ENCODE measurements around the gene DSE.

Gene DSE

GRCh38 chr6:116388924-116389323, 18.2 kb downstream of the DSE start:
- DNase-seq = no peak

GRCh38 chr6:116389357-116389756, 18.6 kb downstream of the DSE start:
- no peak for DNase-seq

- no peak for DNase-seq
Measured at GRCh38 chr6:116390581-116390980, 19.8 kb downstream of the DSE start.

GRCh38 chr6:116392132-116393013, 21.6 kb downstream of the DSE start:
- DNase-seq = no peak

GRCh38 chr6:116393430-116393829, 22.7 kb downstream of the DSE start:
- no peak for DNase-seq

DNA sequence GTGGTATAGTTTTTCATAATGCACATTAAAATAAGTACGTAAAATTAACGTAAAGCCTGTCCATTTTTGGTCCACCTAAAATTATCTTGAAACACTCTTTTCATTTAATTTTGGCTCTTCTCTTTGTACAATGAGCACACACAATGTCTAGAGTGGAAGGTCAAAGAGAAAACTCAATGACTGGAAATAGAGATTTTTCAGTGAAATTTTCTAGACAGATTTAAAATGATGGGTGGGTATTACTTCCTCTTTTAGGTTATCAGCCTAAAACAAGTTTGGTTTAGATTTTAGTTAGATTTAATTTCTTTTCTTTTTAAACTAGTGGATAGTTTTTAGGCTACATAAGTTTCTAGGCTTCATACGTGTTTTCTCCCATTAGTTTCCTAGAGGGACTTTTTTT, 24.9 kb downstream of the DSE start:
- DNase-seq = no peak

DNA sequence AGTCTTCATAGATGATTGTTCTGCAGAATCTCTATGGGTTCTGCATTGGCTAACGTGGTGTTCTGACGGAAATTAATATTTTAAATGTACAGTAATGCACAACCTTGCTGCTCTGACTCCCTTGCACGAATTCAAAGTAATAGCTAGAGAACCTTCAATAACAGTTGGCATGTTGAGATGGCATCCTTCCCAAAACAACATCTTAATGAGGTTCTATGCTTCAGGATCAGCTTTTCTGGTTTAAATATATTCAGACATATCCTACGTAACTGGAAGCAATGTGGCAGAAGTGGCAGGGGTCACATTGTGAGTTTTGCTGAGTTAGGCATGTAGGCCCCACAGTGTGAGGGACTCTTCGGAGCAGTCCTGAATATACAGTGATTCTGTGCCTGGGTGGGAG, 25.7 kb downstream of the DSE start:
- DNase-seq = no peak

- DNase-seq = no peak
Measured at GRCh38 chr6:116397914-116398313, 27.2 kb downstream of the DSE start.

GRCh38 chr6:116398316-116399010, 27.7 kb downstream of the DSE start:
- DNase-seq = no peak

- no peak for DNase-seq
Measured at GRCh38 chr6:116399287-116399686, 28.5 kb downstream of the DSE start.

DNA sequence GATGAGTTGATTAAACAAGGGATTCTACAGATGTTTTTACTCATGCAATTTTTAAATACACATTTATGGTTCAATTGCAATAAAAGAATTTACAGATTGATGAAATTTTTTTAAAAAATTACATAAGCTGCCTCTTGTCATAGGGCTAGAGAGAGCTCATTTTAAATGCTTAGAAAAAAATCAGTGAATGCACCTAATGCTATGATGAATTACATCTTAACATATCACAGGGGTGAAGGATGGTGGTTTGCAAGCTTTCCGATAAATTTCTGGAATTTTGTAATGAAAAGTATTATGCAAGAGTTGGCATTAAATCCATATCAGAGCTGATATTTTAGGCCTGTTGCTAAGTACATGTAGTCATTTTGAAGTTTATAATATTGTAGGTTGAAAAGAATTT, 29.6 kb downstream of the DSE start:
- no peak for DNase-seq

- no peak for DNase-seq
Measured at GRCh38 chr6:116402108-116402937, 31.6 kb downstream of the DSE start.

DNA sequence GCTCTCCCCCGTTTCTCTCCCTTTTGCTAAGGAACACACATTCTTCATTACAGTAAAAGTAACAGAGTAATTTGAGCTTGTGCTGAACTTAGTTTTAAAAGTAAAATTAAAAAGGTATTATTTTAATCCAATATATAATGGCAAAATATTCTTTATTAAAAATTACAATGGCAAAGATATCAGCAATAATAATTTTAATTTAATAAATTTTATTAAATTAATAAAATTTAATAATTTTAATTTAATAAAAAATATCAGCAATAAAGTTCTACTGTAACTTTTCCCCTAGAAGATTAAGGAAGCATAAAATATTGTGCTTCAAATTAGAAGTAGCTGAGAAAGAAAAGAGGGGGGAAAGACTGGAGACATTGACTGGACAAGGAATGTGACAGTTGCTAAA, 32.5 kb downstream of the DSE start:
- DNase-seq = no peak

- no peak for DNase-seq
Measured at GRCh38 chr6:116404696-116405095, 33.9 kb downstream of the DSE start.

DNA sequence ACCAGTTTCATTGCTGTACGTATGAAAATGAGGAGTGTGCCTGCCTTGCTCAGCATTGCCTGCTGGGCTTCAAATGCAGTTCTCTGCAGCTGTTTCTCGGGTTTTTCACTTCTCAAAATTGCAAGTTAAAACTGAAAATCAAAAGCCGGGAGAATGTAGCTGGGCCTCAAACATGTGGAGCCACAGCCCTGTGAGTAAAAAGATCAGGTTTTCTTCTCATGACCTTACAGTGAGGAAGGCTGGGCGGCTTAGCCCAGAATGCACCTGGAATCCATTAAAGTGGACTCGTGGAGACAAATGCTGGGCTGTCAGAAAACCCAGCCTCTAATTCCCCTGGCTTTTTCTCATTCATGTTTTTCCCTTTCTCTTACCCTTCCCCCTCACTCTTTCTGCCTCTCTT, 34.4 kb downstream of the DSE start:
- no peak for DNase-seq

DNA sequence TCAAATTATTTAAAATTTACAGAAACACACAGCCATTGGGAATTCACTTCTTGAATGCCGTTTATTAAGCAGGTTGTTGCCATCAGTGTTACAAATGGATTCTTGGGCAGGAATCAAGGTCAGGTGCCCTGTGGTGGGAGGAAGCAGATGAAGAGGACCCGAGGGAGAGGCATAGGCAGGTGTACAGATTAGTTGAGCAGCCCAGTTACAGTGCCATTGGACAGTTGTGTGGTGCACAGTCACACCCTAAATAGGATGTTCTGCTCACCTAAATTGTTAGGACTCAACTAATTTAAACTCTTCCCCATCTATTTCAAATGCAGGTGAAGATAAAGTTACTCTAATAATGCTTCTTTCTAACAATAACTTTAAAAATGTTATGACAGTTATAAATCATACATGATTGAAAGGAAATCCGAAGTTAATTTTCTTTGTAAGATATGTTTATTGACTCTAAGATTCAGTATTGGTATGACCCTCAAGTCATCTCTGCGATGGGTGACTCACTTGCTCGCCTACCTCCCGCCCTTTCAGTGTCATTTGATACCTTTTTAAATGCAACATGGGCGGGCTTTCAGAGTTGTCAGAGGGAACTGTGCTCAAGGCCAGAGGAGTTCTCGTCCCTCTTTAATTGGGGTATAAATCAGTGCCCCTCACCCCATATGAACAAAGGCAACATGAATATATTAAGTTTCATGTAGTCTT, 35.1 kb downstream of the DSE start:
- DNase-seq = no peak

GRCh38 chr6:116406678-116407345, 36.1 kb downstream of the DSE start:
- no peak for DNase-seq

DNA sequence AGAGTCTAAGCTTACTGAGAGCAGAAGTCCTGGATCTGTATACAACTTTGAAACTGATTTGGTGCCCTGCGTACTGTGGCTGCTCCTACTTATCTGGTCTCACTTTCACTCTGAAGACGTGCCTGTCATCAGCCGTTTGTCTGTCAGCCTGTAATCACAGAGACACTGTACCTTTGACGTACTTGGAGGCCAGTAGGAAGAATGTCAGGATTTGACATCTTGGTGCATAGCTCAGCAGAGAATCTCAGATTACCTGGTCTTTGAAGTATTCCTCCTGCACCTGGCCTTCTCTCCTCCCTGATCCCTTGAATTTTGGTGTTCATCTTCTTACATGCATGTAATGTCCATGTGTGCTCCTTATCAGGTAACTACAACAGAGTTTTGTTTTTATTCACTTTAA, 37.7 kb downstream of the DSE start:
- DNase-seq = no peak

DNA sequence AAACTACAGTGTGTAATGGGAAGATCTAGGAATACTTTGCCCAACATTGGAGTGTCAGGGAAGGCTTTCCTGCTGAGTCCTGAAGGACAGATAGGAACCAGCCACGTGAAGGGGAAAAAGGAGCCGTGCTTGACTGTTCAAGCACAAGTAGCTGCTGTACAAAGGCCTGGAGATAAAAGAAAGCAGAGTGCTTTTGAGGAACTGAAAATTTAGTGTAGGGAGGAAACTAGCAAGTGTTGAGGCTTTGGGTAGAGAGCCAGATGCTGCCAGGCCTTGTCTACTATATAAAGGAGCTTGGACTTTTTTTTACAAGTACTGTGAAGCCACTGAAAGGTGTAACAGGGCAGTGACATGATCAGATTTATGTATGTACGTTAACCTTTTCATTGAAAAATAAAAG, 39.0 kb downstream of the DSE start:
- no peak for DNase-seq

DNA sequence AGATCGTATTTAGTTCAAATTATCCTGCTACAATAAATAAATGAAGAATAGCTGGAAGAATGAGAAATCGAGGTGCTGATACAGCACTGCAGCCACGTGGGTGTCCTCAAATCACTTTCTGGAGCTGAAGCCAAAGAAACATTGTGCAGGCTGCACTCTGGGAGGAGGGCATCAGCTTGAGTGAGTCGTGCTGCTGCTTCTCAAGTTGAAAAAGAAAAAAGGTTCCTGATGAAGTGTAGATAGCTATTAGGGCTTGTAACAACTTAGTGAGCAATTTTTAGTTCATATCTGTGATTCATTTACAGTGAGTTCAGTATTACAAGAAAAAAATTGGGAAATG, 40.5 kb downstream of the DSE start:
- DNase-seq = no peak

- DNase-seq = no peak
Measured at GRCh38 chr6:116412270-116412669, 41.5 kb downstream of the DSE start.

DNA sequence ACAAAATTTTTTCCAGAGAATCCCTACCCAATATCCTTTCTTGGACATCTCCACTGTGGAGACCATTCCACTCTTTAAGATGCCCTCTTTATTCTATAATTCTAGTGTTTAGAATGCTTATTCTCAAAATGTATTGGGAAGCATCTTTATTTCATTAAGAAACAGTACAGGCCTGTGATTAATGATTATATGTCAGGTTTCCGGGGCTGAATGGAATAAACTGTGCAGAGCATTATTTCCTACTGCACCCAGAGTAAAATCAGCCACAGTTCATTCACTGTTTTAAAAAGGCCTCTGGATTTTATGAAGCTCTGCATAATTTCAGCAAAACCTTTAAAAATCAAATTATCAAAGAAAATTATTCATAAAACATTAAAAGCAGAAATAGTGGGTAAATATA, 42.6 kb downstream of the DSE start:
- DNase-seq = no peak

GRCh38 chr6:116417661-116418060, 46.9 kb downstream of the DSE start:
- DNase-seq = no peak

Data from 8988T (cell line).